HCT116 (cell line): ENCODE results near the gene EML4. TPM values are rescaled to one million over a fixed set of nuclear protein-coding genes. Genes with fewer than 3 reads are reported as not detected.

Experiments
- ATAC-seq: fragments of 200-7000 bp; cut with Tn5 transposase; 2 replicates; pipeline ENCODE4 v1.9.1; 2020; ENCODE audit warnings: mild to moderate bottlenecking, moderate library complexity
- BruUV-seq: library from RNA; stranded (reverse); fragments of 400-500 nt; replicated peaks from 2 replicates; lab custom pipeline; 2021; lab: Mats Ljungman, UMichigan
- CTCF ChIA-PET: fragments of 300-600 bp; sonication (Branson Sonifier 250); formaldehyde crosslinking; loops from one replicate; lab custom pipeline; 2021; ENCODE audit warnings: antibody characterized with exemption; lab: Charles Lee
- POLR2A ChIA-PET: fragments of 300-600, 350-600 bp; sonication (Branson Sonifier 250); formaldehyde crosslinking; loops from one replicate; lab custom pipeline; 2021; ENCODE audit warnings: antibody characterized with exemption; lab: Charles Lee
- RAD21 ChIA-PET, 2 experiments: fragments of 300-600 bp; sonication (Branson Sonifier 250); formaldehyde crosslinking; loops; one replicate each; lab custom pipeline; 2023; ENCODE audit warnings: low total read pairs in 2 of 2; ENCODE audit not compliant: uncharacterized antibody in 2 of 2, unreplicated experiment in 2 of 2, low non-redundant PET in 1 of 2; lab: Charles Lee
- DNase-seq: peaks from one replicate; pipeline ENCODE4 v3.0.0-alpha.2; 2010; ENCODE audit warnings: low read depth, low spot score
- H2AFZ ChIP-seq: fragments of 200-600 bp; shearing (Covaris generic), sonication (generic); 2 replicates; pipeline ENCODE4 v1.6.1; 2017; ENCODE audit warnings: low read depth, mixed run types, mixed read lengths, antibody characterized with exemption, low read length; ENCODE audit not compliant: poor library complexity, severe bottlenecking
- H3K27ac ChIP-seq: 2 replicates; pipeline ENCODE4 v1.5.1; 2012; ENCODE audit warnings: low read depth, low read length
- H3K27me3 ChIP-seq: fragments of 200-600 bp; sonication (generic); 2 replicates; pipeline ENCODE4 v1.6.1; 2016; ENCODE audit warnings: mixed run types, low read length, mixed read lengths; ENCODE audit not compliant: insufficient read depth
- H3K36me3 ChIP-seq, 2 experiments: fragments of 200-500 bp in 1 of 2; fragments of 200-600 bp in 1 of 2; sonication (Bioruptor generic) in 1 of 2; sonication (generic) in 1 of 2; 2 replicates each; pipeline versions ENCODE4 v1.5.1 to v1.6.1; 2014 to 2016; ENCODE audit warnings: low read length in 2 of 2, inconsistent platforms in 1 of 2, mixed read lengths in 1 of 2, mixed run types in 1 of 2; ENCODE audit not compliant: insufficient read depth in 2 of 2, control insufficient read depth in 1 of 2
- H3K4me1 ChIP-seq, 2 experiments: fragments of 200-600 bp in 1 of 2; sonication (generic) in 1 of 2; 2 replicates each; pipeline versions ENCODE4 v1.5.1 to v1.6.1; 2012 to 2017; ENCODE audit warnings: low read length in 2 of 2, inconsistent platforms in 1 of 2, mild to moderate bottlenecking in 1 of 2, mixed read lengths in 1 of 2, mixed run types in 1 of 2, moderate library complexity in 1 of 2; ENCODE audit not compliant: insufficient read depth in 2 of 2, control insufficient read depth in 1 of 2
- H3K4me2 ChIP-seq: fragments of 200-600 bp; sonication (generic); 2 replicates; pipeline ENCODE4 v1.6.1; 2017; ENCODE audit warnings: mixed run types, low read length, mixed read lengths
- H3K4me3 ChIP-seq, 2 experiments: fragments of 200-600 bp in 1 of 2; sonication (generic) in 1 of 2; replicated peaks in 1 of 2; 2 replicates each; pipeline ENCODE4 v1.5.1; 2011 to 2016; ENCODE audit warnings: low read length in 2 of 2, control low read depth in 1 of 2, low read depth in 1 of 2, mild to moderate bottlenecking in 1 of 2, mixed read lengths in 1 of 2, mixed run types in 1 of 2
- H3K79me2 ChIP-seq: fragments of 200-600 bp; sonication (generic); 2 replicates; pipeline ENCODE4 v1.6.1; 2017; ENCODE audit warnings: mild to moderate bottlenecking, mixed run types, low read length, moderate library complexity, mixed read lengths; ENCODE audit not compliant: insufficient read depth
- H3K9ac ChIP-seq: fragments of 200-600 bp; sonication (generic); 2 replicates; pipeline ENCODE4 v1.6.1; 2016; ENCODE audit warnings: low read length, mixed read lengths
- H3K9me2 ChIP-seq: fragments of 200-600 bp; sonication (generic), shearing (Covaris generic); 2 replicates; pipeline ENCODE4 v1.6.1; 2017; ENCODE audit warnings: mixed run types, mild to moderate bottlenecking, moderate library complexity; ENCODE audit not compliant: insufficient read depth
- H3K9me3 ChIP-seq, 2 experiments: fragments of 200-500 bp in 1 of 2; fragments of 200-600 bp in 1 of 2; sonication (Bioruptor generic) in 1 of 2; sonication (generic) in 1 of 2; 2 replicates each; pipeline ENCODE4 v1.6.1; 2014 to 2017; ENCODE audit warnings: low read length in 2 of 2, mixed read lengths in 2 of 2, inconsistent platforms in 1 of 2, low read depth in 1 of 2, mild to moderate bottlenecking in 1 of 2, mixed run types in 1 of 2, moderate library complexity in 1 of 2; ENCODE audit not compliant: control insufficient read depth in 1 of 2, insufficient read depth in 1 of 2
- H4K20me1 ChIP-seq: fragments of 200-600 bp; sonication (generic), shearing (Covaris generic); 2 replicates; pipeline ENCODE4 v1.6.1; 2017; ENCODE audit warnings: mixed run types, mild to moderate bottlenecking, moderate library complexity; ENCODE audit not compliant: insufficient read depth
- EGR1 ChIP-seq: IDR thresholded peaks from 2 replicates; pipeline ENCODE4 v1.6.1; 2012; ENCODE audit warnings: low read depth
- ELF1 ChIP-seq: IDR thresholded peaks from 2 replicates; pipeline ENCODE4 v1.6.1; 2012; ENCODE audit warnings: low read depth, borderline replicate concordance
- FOSL1 ChIP-seq: IDR thresholded peaks from 2 replicates; pipeline ENCODE4 v1.6.1; 2012; ENCODE audit warnings: low read depth
- POLR2A ChIP-seq: IDR thresholded peaks from 2 replicates; pipeline ENCODE4 v1.7.0; 2011; ENCODE audit warnings: borderline replicate concordance; ENCODE audit not compliant: insufficient read depth, insufficient read length; ENCODE audit errors: extremely low read depth
- SIN3A ChIP-seq: IDR thresholded peaks from 2 replicates; pipeline ENCODE4 v1.6.1; 2012; ENCODE audit warnings: low read depth
- SRF ChIP-seq: IDR thresholded peaks from 2 replicates; pipeline ENCODE4 v1.6.1; 2012; ENCODE audit warnings: low read depth
- ZNF274 ChIP-seq: fragments of 200-500 bp; sonication (Bioruptor generic); IDR thresholded peaks from 2 replicates; pipeline ENCODE4 v1.6.1; 2014; ENCODE audit warnings: mild to moderate bottlenecking, low read depth, low read length, inconsistent platforms
- intact Hi-C: fragments of 100-400 bp; cut with micrococcal nuclease; formaldehyde crosslinking; loops from 2 replicates; pipeline ENCODE4 v1.10.0; 2022
- total RNA-seq: library from RNA; stranded (reverse); gene quantifications from one replicate; pipeline ENCODE4 v1.2.1, GENCODE V29; 2021; ENCODE audit not compliant: unreplicated experiment
- TF ChIP-seq, protein P1 (sequence below): IDR thresholded peaks from 2 replicates; pipeline ENCODE4 v1.6.1; 2012; ENCODE audit warnings: low read depth

EML4 gene
- total RNA-seq, 1 experiment from 2014 or later, result 53.5 TPM

DNA sequence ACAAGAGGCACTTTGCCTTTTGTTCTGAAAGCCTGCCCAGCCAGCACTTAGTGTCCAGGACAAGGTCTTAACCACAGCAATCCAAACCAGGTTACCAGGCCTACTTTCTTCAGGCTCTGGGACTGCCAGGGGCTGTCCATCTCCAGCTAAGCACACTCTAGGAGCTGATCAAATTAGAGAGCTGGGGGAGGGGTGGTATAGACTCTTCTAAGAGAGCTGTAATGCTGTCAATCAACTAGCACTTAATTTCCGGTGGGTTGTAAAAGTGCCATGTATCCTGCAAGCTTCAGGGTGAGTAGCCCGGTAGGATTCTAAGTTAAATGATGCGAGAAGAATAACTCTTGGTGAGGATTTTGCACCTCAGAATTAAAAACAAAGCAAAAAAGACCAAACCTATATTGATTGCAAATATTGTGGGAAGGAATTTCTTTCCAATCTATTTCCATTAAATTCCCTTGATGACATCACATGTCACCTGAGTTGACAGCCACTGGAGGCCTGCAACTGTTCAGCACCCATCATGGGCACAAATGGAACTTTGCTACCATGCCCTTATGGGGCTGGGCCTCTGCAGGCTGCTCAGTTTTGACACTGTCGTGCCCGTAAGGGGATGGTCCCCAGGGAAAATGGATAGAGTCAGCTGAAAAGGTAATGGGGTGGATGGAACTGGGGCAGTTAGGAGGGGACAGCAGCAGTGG lies 200.5 kb downstream of the EML4 start:
- Histone ChIP-seq H3K4me3 (no peak overlapping the region), H3K27me3 (no peaks in the 10 kb centered on the region), H3K79me2 (no peaks in the 10 kb centered on the region), H3K27ac (no peak overlapping the region), H2AFZ (no peak overlapping the region), H3K9me2 (no peaks in the 10 kb centered on the region), H3K4me1 (no peaks in the 10 kb centered on the region), H3K4me2 (no peak overlapping the region), H3K9me3 (no peaks in the 10 kb centered on the region), H3K9ac (no peak overlapping the region), H3K36me3 (no peaks in the 10 kb centered on the region), H4K20me1 (no peaks in the 10 kb centered on the region)
- TF ChIP-seq SIN3A, result no peak
- no peak for TF ChIP-seq SRF
- TF ChIP-seq POLR2A, result no peak
- TF ChIP-seq ELF1, result no peak
- no peak for TF ChIP-seq ZNF274
- TF ChIP-seq FOSL1, result no peak
- no peak for TF ChIP-seq EGR1
- intact Hi-C loops, result no loop called here
- no TSS peak for BruUV-seq
- ChIA-PET CTCF (no interaction called here), RAD21 (no interaction called here), POLR2A (no interaction called here)
- DNase-seq (no peak), ATAC-seq (no peak)

- POLR2A ChIA-PET, result interaction anchor here (0.6 kb wide), 1 partner anchor 404 kb away, joined by 4 read pairs; no protein-coding TSS in a partner anchor
- RAD21 ChIA-PET, result no interaction called here
- no peak for TF ChIP-seq SRF
- TF ChIP-seq, protein P1, sequence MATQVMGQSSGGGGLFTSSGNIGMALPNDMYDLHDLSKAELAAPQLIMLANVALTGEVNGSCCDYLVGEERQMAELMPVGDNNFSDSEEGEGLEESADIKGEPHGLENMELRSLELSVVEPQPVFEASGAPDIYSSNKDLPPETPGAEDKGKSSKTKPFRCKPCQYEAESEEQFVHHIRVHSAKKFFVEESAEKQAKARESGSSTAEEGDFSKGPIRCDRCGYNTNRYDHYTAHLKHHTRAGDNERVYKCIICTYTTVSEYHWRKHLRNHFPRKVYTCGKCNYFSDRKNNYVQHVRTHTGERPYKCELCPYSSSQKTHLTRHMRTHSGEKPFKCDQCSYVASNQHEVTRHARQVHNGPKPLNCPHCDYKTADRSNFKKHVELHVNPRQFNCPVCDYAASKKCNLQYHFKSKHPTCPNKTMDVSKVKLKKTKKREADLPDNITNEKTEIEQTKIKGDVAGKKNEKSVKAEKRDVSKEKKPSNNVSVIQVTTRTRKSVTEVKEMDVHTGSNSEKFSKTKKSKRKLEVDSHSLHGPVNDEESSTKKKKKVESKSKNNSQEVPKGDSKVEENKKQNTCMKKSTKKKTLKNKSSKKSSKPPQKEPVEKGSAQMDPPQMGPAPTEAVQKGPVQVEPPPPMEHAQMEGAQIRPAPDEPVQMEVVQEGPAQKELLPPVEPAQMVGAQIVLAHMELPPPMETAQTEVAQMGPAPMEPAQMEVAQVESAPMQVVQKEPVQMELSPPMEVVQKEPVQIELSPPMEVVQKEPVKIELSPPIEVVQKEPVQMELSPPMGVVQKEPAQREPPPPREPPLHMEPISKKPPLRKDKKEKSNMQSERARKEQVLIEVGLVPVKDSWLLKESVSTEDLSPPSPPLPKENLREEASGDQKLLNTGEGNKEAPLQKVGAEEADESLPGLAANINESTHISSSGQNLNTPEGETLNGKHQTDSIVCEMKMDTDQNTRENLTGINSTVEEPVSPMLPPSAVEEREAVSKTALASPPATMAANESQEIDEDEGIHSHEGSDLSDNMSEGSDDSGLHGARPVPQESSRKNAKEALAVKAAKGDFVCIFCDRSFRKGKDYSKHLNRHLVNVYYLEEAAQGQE, result no peak
- Histone ChIP-seq H3K9me2 (no peaks in the 10 kb centered on the region), H3K79me2 (no peaks in the 10 kb centered on the region), H3K36me3 (no peaks in the 10 kb centered on the region), H3K27me3 (no peaks in the 10 kb centered on the region), H3K4me3 (no peak overlapping the region), H3K27ac (no peak overlapping the region), H3K9me3 (no peaks in the 10 kb centered on the region), H2AFZ (no peak overlapping the region), H3K9ac (no peak overlapping the region), H3K4me1 (no peaks in the 10 kb centered on the region), H3K4me2 (no peak overlapping the region), H4K20me1 (no peaks in the 10 kb centered on the region)
- BruUV-seq, result no TSS peak
- ATAC-seq (no peak), DNase-seq (no peak)
- CTCF ChIA-PET, result no interaction called here
- intact Hi-C loops, result no loop called here
Observed at GRCh38 chr2:42371611-42372473, 202.7 kb downstream of the EML4 start.
